ENCODE measurements around the gene PEX5L.

GRCh38 chr3:179837374-179837773, 199.4 kb downstream of the PEX5L start:
- TF ChIP-seq CTCF (IDR thresholded peaks at IDR 0.05) (no peak), EZH2 (IDR thresholded peaks at IDR 0.05; ENCODE audit: borderline replicate concordance, insufficient read depth, low read depth, low read length, poor library complexity, severe bottlenecking) (no peak)
